Kidney (tissue), 14 donors: ENCODE measurements around the gene IL4R. TPM values are rescaled to one million over a fixed set of nuclear protein-coding genes. Genes with fewer than 3 reads are reported as not detected.

Experiments
- DNase-seq, 5 donors: peaks; one replicate each; pipeline ENCODE4 v3.0.0-alpha.2; 2013 to 2020
- FAIRE-seq: peaks from 2 replicates; lab custom pipeline; 2012; peaks lifted over from hg19 to GRCh38; lab: Jason Lieb, UNC
- H3K27ac ChIP-seq, 2 donors: one replicate each; pipeline ENCODE4 v1.7.0; 2013; ENCODE audit warnings: low read depth in 2 of 2, low read length in 2 of 2, inconsistent platforms in 1 of 2
- H3K27me3 ChIP-seq: one replicate; pipeline ENCODE4 v1.7.1; 2013; ENCODE audit warnings: low read length, inconsistent platforms; ENCODE audit not compliant: control insufficient read depth, insufficient read depth
- H3K36me3 ChIP-seq, 3 donors: one replicate each; pipeline versions ENCODE4 v1.7.0 to v1.7.1; 2013; ENCODE audit warnings: low read length in 3 of 3, control low read depth in 1 of 3, inconsistent platforms in 1 of 3; ENCODE audit not compliant: insufficient read depth in 3 of 3, control insufficient read depth in 2 of 3
- H3K4me1 ChIP-seq, 3 donors: one replicate each; pipeline versions ENCODE4 v1.7.0 to v1.7.1; 2013; ENCODE audit warnings: low read length in 3 of 3, inconsistent platforms in 1 of 3, low read depth in 1 of 3; ENCODE audit not compliant: control insufficient read depth in 2 of 3, insufficient read depth in 2 of 3
- H3K4me3 ChIP-seq, 3 donors: one replicate each; pipeline versions ENCODE4 v1.7.0 to v1.8.1; 2013; ENCODE audit warnings: low read length in 3 of 3, control low read depth in 1 of 3, inconsistent platforms in 1 of 3
- H3K9ac ChIP-seq, 3 donors: one replicate each; pipeline versions ENCODE4 v1.7.0 to v1.7.1; 2013; ENCODE audit warnings: low read length in 3 of 3, control low read depth in 1 of 3, inconsistent platforms in 1 of 3
- H3K9me3 ChIP-seq, 3 donors: one replicate each; pipeline versions ENCODE4 v1.7.0 to v1.7.1; 2013; ENCODE audit warnings: low read length in 3 of 3, control low read depth in 1 of 3, inconsistent platforms in 1 of 3; ENCODE audit not compliant: control insufficient read depth in 2 of 3, insufficient read depth in 1 of 3
- CTCF ChIP-seq: IDR thresholded peaks from 3 replicates; pipeline ENCODE4 v1.5.1; 2012; ENCODE audit warnings: mild to moderate bottlenecking, moderate library complexity, borderline replicate concordance; ENCODE audit not compliant: insufficient read depth; ENCODE audit errors: extremely low read depth
- intact Hi-C: fragments of 100-400 bp; cut with DNase I; formaldehyde crosslinking; loops from one replicate; pipeline ENCODE4 v1.11.1; 2022
- polyA plus RNA-seq: library from polyadenylated mRNA; stranded (reverse); fragments of 350-450 nt; fragmentation: Illumina TruSeq; extraction: RNeasy Lipid Tissue Mini Kit (QIAGEN cat#74804); gene quantifications from one replicate; pipeline ENCODE4 v1.2.3, GENCODE V29; 2014; ENCODE audit warnings: low read depth, low replicate concordance; ENCODE audit not compliant: insufficient read depth
- total RNA-seq: library from RNA; stranded (reverse); fragmentation: NEBNext Ultra II Directional; extraction: Animal tissue kit (Norgen Biotek cat#: 25700); gene quantifications from one replicate; pipeline ENCODE4 v1.2.1, GENCODE V29; 2021
- donor health status: control.
- donor health status: control.
- donor health status: control.
- donor health status: control.
- donor health status: control.
- donor health status: DM: yes; HTN: yes; CAD: no.
- donor health status: Normal renal cell carcinoma (clear cell type).

The IL4R gene
- total and polyA plus RNA-seq, 2 donors from 2014 or later = 13.8 to 115 TPM

DNA sequence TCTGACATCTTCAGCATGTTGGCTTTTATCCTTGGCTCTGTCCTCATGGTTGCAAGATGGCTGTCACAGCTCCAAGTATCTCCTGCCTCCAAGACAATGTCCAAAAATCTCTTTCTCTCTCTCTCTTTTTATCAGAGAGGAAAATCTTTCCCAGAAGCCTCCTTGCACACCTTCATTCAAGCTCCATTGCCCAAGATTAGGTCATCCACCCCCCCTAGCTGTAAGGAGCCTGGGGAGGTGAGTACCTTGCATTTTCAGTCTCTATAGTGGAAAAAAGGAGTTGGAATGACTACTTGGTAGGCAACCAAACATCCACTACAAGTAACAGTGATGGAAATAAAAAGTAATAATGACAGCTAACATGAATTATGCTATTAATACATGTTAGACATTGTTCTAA, 23.2 kb upstream of the IL4R start:
- Histone ChIP-seq H3K9me3 (no peaks in the 10 kb centered on the region), H3K9ac (no peak overlapping the region), H3K27me3 (no peaks in the 10 kb centered on the region), H3K36me3 (no peaks in the 10 kb centered on the region), H3K27ac (no peak overlapping the region), H3K4me3 (no peak overlapping the region), H3K4me1 (peaks cover 0 to 4% (median 0%) of the 10 kb centered on the region in 3 donors)
- intact Hi-C loops = no loop called here
- FAIRE-seq (no peak), DNase-seq (no peak)
- no peak for TF ChIP-seq CTCF

GRCh38 chr16:27291106-27291505, 22.7 kb upstream of the IL4R start:
- TF ChIP-seq CTCF = no peak
- Histone ChIP-seq H3K36me3 (no peaks in the 10 kb centered on the region), H3K27ac (no peak overlapping the region), H3K27me3 (no peaks in the 10 kb centered on the region), H3K9ac (no peak overlapping the region), H3K4me1 (peaks cover 0 to 4% (median 0%) of the 10 kb centered on the region in 3 donors), H3K4me3 (no peak overlapping the region), H3K9me3 (no peaks in the 10 kb centered on the region)
- no peak for FAIRE-seq
- DNase-seq = no peak
- intact Hi-C loops = no loop called here

DNA sequence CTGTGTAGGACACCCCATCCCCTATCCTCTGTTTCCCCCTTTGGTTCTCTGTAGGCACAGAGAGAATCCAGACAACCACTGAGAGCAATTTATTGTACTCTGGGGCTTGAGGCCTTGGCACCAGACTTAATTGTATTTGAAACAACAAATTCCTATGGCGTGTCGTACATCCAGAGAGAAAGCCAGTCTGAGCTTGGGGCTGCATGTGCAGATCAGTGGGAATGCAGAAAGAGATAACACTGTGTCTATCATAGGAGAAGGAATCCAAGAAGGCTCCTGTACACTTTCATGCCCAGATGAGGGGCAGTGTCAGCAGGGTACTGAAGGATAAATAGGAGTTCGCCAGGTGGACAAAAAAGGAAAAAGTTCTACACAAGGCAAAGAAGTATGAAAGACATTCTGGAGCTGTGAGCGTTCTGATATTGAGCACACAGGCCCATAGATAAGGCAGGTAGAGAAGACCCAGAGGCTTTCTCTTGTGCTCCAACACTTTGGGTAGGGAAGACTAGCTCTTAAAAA, 22.0 kb upstream of the IL4R start:
- FAIRE-seq = no peak

More for the DNA sequence above, 22.0 kb upstream of the IL4R start:
- Histone ChIP-seq H3K9ac (no peak overlapping the region), H3K27ac (no peak overlapping the region), H3K27me3 (no peaks in the 10 kb centered on the region), H3K9me3 (no peaks in the 10 kb centered on the region), H3K4me1 (peaks cover 0 to 3% (median 0%) of the 10 kb centered on the region in 3 donors), H3K4me3 (no peak overlapping the region), H3K36me3 (no peaks in the 10 kb centered on the region)
- intact Hi-C loops = no loop called here
- no peak for DNase-seq
- no peak for TF ChIP-seq CTCF
